ENCODE data around the gene MCHR2. TPM values are rescaled to one million over a fixed set of nuclear protein-coding genes. Genes with fewer than 3 reads are reported as not detected.

The MCHR2 gene
- total and polyA plus RNA-seq, 4 donors: not detected

DNA sequence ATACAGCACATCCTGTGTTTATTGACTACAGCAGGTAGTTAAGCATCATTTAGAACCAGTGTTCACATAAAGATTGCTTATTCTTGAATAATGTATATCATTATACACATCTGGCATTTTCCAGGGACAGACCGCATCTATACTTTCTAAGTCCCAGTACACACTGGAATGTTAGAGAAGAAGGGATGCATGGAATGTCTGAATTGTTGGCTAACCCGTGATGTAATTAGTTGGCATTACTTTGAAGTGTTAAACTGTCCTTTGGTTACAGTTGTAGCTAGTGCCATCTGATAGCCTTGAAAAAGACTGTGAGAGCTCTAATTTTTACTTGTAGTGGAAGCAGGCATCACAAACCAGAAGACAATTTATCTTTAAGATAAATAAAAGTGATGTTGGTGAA lies 29.8 kb upstream of the MCHR2 start (continued):
- TF ChIP-seq RXRA (IDR thresholded peaks at IDR 0.05): no peak

DNA sequence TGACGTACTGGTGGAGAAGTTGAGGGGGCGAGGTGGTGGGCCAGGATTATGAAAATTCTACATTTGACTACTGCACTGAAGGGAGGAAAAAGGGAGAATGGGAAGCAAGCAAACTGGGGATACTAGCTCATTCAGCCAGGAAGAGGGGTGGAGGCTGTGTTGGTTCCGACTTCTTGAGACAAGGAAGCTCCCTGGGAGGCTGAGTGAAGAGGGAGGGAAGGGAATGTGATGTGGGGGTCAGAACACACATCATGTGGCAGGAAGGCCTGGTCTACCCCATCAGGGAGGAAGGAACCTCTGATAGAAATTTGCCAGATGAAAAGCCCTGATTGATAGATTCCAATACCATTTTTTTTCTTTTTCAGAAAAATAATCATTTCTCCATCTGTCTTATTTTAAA lies 28.8 kb upstream of the MCHR2 start:
- Histone ChIP-seq H3K36me3 (ENCODE audit: control insufficient read depth in 4 of 4, insufficient read depth in 3 of 4, low read depth in 1 of 4, low read length in 3 of 4) (no peaks in the 10 kb centered on the region), H3K4me1 (ENCODE audit: control insufficient read depth in 4 of 4, insufficient read depth in 4 of 4, low read length in 3 of 4) (no peaks in the 10 kb centered on the region), H3K27me3 (ENCODE audit: control insufficient read depth in 4 of 4, insufficient read depth in 4 of 4, low read length in 3 of 4) (no peaks in the 10 kb centered on the region), H3K4me3 (ENCODE audit: low read depth in 1 of 3, low read length in 3 of 3) (no peak overlapping the region), H3K27ac (ENCODE audit: low read depth in 1 of 2, low read length in 2 of 2) (no peak overlapping the region), H3K9ac (ENCODE audit: low read depth in 1 of 2, low read length in 2 of 2) (no peak overlapping the region), H3K9me3 (ENCODE audit: control insufficient read depth in 4 of 4, low read length in 3 of 4) (no peaks in the 10 kb centered on the region)
- TF ChIP-seq ZBTB33 (IDR thresholded peaks at IDR 0.05): no peak
- TF ChIP-seq, protein P1, sequence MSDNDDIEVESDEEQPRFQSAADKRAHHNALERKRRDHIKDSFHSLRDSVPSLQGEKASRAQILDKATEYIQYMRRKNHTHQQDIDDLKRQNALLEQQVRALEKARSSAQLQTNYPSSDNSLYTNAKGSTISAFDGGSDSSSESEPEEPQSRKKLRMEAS (IDR thresholded peaks at IDR 0.05): no peak
- no peak for TF ChIP-seq EGR1 (IDR thresholded peaks at IDR 0.05; ENCODE audit: low read depth in 2 of 2)
- no peak for TF ChIP-seq HNF4A (conservative IDR thresholded peaks at IDR 0.05)
- TF ChIP-seq NR2F2 (IDR thresholded peaks at IDR 0.05): no peak
- no peak for TF ChIP-seq ATF3 (IDR thresholded peaks at IDR 0.05)
- TF ChIP-seq, protein P2, sequence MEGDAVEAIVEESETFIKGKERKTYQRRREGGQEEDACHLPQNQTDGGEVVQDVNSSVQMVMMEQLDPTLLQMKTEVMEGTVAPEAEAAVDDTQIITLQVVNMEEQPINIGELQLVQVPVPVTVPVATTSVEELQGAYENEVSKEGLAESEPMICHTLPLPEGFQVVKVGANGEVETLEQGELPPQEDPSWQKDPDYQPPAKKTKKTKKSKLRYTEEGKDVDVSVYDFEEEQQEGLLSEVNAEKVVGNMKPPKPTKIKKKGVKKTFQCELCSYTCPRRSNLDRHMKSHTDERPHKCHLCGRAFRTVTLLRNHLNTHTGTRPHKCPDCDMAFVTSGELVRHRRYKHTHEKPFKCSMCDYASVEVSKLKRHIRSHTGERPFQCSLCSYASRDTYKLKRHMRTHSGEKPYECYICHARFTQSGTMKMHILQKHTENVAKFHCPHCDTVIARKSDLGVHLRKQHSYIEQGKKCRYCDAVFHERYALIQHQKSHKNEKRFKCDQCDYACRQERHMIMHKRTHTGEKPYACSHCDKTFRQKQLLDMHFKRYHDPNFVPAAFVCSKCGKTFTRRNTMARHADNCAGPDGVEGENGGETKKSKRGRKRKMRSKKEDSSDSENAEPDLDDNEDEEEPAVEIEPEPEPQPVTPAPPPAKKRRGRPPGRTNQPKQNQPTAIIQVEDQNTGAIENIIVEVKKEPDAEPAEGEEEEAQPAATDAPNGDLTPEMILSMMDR (IDR thresholded peaks at IDR 0.05; ENCODE audit: low read depth, low read length, missing input control): no peak
- no peak for TF ChIP-seq SP1 (IDR thresholded peaks at IDR 0.05)
- TF ChIP-seq FOXA1 (IDR thresholded peaks at IDR 0.05): no peak
- TF ChIP-seq TAF1 (conservative IDR thresholded peaks at IDR 0.05): no peak
- TF ChIP-seq YY1 (IDR thresholded peaks at IDR 0.05): no peak
- 71% methylated on average over 3 of the region's 3 CpGs for WGBS
- no peak for DNase-seq (ENCODE audit: low spot score)

GRCh38 chr6:100008857-100009256 lies 14.8 kb upstream of the MCHR2 start:
- TF ChIP-seq TAF1 (conservative IDR thresholded peaks at IDR 0.05) (no peak), YY1 (IDR thresholded peaks at IDR 0.05) (no peak), ZBTB33 (IDR thresholded peaks at IDR 0.05) (no peak), NR2F2 (IDR thresholded peaks at IDR 0.05) (no peak), GABPA (IDR thresholded peaks at IDR 0.05 in 1 of 2, conservative IDR thresholded peaks at IDR 0.05 in 1 of 2) (no peak), EGR1 (IDR thresholded peaks at IDR 0.05; ENCODE audit: low read depth in 2 of 2) (no peak), HNF4G (IDR thresholded peaks at IDR 0.05) (no peak), FOXA1 (IDR thresholded peaks at IDR 0.05) (no peak), FOXA2 (IDR thresholded peaks at IDR 0.05) (no peak), JUND (IDR thresholded peaks at IDR 0.05) (no peak), RAD21 (IDR thresholded peaks at IDR 0.05) (no peak)
- H3K27ac ChIP-seq (ENCODE audit: low read depth in 1 of 2, low read length in 2 of 2): no peak overlapping the region
- no peaks in the 10 kb centered on the region for H3K36me3 ChIP-seq (ENCODE audit: control insufficient read depth in 4 of 4, insufficient read depth in 3 of 4, low read depth in 1 of 4, low read length in 3 of 4)
- 82% methylated on average over 6 of the region's 6 CpGs for WGBS
- H3K4me1 ChIP-seq (ENCODE audit: control insufficient read depth in 4 of 4, insufficient read depth in 4 of 4, low read length in 3 of 4): no peaks in the 10 kb centered on the region
- no peak overlapping the region for H3K9ac ChIP-seq (ENCODE audit: low read depth in 1 of 2, low read length in 2 of 2)
- H3K27me3 ChIP-seq (ENCODE audit: control insufficient read depth in 4 of 4, insufficient read depth in 4 of 4, low read length in 3 of 4): peaks cover 0 to 16% (median 0%) of the 10 kb centered on the region in 4 donors
- no peak overlapping the region for H3K4me3 ChIP-seq (ENCODE audit: low read depth in 1 of 3, low read length in 3 of 3)
- no peak for DNase-seq (ENCODE audit: low spot score)
- no peaks in the 10 kb centered on the region for H3K9me3 ChIP-seq (ENCODE audit: control insufficient read depth in 4 of 4, low read length in 3 of 4)
